CD1c-positive myeloid dendritic cell (primary cell): ENCODE measurements around the gene ZDHHC11B.

Experiments used
- DNase-seq: peaks from one replicate; pipeline ENCODE4 v3.0.0-alpha.2; 2016; ENCODE audit errors: extremely low spot score

The ZDHHC11B gene

DNA sequence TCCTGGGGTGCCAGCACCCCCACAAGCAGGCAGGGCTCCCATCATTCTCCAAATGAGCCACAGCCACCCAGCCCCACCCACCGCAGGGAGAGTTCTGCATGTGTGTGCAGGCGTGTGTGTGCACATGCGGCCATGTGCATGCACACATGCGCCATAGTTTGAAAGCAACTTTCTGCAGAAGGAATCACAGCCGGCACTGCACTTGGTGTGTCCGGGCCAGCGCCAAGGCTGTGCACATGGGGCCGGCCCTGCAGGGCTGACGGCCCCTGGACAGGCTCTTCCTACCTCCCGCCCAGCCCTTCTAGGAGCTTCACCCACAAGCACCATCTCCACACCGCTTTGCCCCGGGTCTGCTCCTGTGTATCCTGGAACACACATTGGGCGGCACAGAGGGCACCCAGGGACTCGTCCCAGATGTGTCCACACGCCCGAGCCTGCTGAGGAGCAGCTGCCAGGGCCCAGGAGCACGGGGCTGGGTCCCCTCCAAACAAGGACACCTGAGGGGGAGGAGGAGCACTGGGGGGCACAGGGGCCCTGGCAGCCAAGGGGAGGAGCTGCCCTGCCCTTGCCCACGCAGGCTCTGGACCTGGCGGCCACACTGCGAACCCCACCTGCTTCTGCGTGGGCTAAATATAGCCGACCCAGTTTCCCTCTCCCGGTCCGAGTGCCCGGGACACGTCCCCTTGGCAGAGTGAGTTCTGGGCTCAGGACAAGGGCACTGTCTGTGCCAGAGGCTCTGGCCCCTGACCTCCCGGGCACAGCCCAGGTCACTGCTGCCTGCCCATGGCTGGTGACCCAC lies 110.5 kb downstream of the ZDHHC11B start:
- DNase-seq = no peak

DNA sequence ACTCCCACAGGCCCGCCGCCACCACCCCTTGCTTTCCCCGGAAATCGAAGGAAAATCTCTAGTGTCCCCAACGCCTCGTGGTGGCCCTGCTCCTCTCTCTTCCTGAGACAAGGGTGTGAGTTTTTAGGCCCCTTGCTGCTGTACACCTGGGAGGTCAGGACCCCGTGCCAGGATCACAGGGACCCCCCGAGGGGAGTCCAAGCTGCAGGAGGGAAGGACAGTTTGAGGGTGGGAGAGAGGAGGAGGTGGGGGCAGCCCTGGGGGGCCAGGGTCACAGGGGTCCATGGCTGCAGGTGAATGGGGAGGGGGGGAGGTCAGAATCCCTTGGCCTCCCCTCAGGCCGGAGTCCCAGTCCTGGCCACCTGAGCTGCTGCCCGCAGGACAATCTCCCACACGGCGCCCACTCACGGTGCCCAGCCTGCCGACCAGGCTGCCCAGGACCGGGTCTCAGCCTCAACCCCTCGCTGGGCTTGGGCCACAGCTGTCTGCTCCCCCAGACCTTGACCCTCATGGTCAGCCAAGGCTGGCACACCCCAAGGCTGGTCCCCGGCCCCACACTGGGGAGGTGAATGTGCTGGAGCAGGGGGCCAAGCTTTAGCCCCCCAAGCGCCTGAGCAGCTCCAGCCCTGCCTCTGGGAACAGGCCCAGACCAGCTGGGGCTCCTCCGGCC lies 111.2 kb downstream of the ZDHHC11B start:
- DNase-seq = no peak

DNA sequence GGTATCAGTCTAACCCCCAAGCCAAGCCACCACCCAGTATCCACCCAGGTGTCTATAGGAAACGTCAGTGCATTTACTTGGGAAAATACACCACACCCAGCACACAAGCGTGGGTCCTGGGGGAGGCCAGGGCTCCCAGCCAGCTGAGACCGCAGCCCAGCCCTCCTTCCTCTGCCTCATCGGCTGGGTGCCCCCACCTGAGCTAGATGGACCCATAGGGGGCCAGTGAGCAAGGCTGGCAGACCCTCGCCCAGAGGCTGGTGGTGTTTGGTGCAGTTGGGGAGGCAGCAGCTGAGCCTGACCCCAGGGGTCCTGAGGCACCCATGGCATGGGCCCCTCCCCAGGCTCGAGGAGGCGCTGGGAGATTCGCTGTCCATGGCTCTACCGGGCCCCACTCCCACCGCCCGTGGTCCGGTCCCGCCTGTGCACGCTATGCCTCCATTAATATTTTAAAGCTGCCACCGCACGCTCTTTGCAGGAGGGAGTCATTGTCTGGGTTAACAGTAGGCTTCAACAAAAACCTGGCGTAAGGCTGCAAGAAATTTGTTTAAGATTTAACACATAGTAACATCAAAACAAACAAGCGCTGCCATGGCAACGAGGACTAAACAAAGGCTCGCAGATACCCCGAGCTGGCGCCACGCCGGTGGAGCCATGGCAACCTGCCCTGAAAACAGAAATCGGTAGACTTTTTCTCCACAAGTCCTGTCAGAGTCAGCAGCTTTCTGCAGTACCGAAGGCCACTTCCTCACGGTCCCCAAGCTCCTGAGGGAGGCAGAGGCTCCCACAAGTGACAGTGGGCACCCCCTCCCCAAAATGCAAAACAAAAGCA lies 112.0 kb downstream of the ZDHHC11B start:
- peak; percentile 79 for DNase-seq

- DNase-seq = peak; percentile 71
Observed at GRCh38 chr5:671459-672328, 112.8 kb downstream of the ZDHHC11B start.

GRCh38 chr5:670396-671270 lies 113.9 kb downstream of the ZDHHC11B start:
- no peak for DNase-seq

GRCh38 chr5:669842-670395 lies 114.6 kb downstream of the ZDHHC11B start:
- DNase-seq = no peak

DNA sequence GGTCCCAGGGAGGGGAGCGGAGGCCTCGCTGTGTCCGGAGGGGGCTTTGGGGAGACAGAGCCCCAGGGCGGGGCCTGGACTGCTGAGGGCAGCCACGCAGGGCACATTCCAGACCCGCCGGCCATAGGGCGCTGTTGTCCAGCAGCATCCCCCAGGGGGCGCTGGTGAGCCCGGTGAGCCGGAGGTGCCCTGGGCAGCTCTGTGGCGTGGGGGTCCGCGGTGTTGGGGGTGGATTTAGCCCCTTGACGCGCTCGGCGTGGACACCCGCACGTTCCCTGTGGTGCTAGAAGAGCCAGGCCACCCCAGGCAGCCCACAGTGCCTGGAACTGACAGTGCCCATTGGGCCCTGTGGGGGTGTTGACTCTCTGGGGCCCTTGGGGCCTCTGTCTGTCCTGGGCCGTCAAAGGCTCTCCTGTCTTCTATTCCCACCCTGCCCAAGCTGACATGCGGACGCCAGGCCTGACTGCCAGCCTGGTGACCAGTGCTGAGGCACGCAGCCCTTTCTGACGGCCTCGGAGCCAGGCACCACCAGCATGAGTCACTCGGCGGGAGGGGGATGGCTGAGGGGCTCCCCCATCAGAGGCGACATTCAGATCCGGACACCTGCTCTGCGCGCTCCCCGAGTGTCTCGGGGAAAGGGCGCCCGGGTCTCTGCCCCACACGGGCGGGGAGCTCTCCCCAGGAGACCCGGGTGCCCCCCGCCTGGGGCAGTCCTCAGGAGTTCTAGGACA lies 115.3 kb downstream of the ZDHHC11B start:
- DNase-seq = peak; percentile 3

GRCh38 chr5:668283-668995 lies 116.1 kb downstream of the ZDHHC11B start:
- peak; percentile 49 for DNase-seq

DNA sequence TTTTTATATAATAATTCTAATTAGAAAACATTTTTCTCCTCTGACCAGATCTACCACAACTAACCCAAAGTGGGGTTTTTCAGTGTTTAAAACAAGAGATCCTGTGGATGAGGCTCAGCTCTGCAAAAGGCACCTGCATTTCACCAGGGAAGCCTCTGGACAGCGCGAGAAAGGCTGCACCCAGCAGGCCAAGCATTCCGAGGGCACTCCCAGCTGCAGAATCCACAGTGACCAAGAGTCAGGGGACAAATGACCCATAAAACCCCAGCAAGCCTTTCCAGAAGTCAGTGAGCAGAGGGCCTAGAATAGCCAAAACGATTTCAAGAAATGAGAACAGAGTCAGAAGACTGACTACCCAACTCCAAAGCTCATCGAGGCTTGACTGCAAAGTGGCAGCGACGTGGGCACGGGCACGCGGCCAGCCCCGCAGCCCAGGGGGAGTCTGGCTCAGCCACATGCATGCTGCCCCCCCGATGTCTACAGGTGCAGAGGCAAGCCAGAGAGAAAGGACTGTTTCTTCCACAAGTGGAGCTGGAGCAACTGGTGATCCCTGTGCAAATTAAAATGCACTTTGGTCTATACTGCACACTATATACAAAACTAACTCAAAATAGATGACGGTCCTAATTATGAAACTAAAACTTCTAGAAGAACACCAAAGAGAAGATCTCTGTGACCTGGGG lies 117.6 kb downstream of the ZDHHC11B start:
- DNase-seq = no peak

- no peak for DNase-seq
Observed at GRCh38 chr5:665956-666711, 118.4 kb downstream of the ZDHHC11B start.

- DNase-seq = no peak
Observed at GRCh38 chr5:665541-665955, 119.0 kb downstream of the ZDHHC11B start.

GRCh38 chr5:664994-665360 lies 119.6 kb downstream of the ZDHHC11B start:
- DNase-seq = no peak

DNA sequence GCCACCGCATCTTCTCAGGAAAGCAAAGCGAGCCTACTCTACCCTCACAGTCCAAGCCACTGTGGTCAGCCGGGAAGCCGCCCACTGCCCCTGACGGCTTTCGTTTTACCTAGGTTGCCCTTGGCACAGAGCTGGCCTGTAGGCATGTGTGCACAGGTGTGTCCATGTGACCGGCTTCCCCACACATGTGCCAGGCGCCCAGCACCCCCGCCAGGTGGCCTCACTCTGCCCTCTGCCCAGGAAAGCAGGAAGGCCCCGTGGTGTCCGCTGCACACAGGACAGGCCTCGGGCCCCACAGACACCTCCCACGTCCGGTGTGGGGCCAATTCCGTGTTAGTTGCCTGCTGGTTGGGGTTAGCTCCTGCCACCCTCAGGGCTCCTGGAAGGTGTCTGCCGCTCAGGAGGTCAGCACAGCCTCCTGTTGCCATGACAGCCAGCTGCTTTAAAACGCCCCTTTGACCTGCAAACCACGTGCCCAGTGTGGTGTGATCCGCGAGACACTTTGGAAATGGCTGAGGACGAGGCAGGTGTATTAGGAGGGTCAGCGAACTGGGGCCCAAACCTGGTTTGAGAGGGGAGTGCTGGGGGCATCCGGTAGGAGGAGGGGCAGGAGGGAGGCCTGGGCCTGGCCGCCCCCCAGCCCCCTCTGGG lies 120.1 kb downstream of the ZDHHC11B start:
- DNase-seq = no peak

DNA sequence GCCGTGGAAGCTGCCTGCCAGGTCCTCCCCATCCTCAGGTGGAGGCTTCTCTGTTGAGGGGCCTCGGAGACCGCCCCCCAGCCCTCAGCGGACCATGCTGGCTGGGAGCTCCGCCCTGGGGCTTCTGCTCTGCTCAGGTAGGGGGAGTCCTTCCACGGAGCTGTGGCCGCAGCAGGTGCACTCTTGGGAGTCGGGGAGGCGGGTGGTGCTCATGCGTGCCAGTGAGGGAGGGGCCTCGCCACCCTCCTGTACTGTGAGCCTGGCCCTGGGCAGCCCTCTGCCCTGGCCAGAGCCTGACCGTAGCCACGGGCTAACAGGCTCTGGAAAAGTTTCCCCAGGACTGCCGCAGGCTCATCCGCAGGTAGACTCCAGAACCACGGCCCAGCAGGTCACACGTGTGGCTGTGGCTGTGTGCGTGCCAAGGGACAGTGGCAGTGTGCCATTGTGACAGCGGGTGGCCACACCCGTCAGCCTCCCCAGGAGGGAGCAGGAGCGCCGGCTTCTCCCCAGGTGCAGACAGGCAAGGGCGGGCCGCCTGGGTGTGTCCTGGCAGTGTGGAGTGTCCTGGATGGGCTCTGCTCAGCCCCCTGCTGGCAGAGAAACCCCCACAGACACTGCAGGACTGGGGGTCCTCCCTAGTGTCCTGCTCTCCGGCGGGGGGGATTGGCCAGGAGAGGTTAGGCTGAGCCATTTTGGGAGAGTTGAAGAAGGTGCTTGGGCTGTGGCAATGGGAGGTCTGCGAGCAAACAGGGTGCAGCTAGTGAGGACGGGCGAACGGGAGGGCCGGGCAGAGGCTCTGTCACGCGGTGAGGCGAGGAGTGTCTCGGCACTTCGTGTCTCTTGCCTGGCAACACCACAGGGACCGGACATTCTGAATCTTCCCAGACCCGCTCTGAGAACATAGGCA lies 120.8 kb downstream of the ZDHHC11B start:
- DNase-seq = no peak

- no peak for DNase-seq
Observed at GRCh38 chr5:662751-663435, 121.6 kb downstream of the ZDHHC11B start.
